GM12878 (cell line): ENCODE measurements around the gene CHRNA9. TPM values are rescaled to one million over a fixed set of nuclear protein-coding genes. Genes with fewer than 3 reads are reported as not detected.
"Not testable (repeated sequence)": the region's sequence is repeated elsewhere in the genome, so short reads cannot be mapped to it uniquely, and the experiment has no call there.

Experiments used
- ATAC-seq: fragments of 200-7000 bp; cut with Tn5 transposase; 3 replicates; pipeline ENCODE4 v1.9.1; 2020; ENCODE audit warnings: mild to moderate bottlenecking, moderate library complexity
- BruUV-seq: library from RNA; stranded (reverse); fragments of 400-500 nt; replicated peaks from 2 replicates; lab custom pipeline; 2021; lab: Mats Ljungman, UMichigan
- CTCF ChIA-PET: fragments of 300-600 bp; sonication (Branson Sonifier 250); formaldehyde crosslinking; extraction: SDS; loops from one replicate; lab custom pipeline; 2021; ENCODE audit warnings: inconsistent platforms; lab: Yijun Ruan, JAX
- POLR2A ChIA-PET: fragments of 350-600 bp; formaldehyde crosslinking; extraction: SDS; loops from one replicate; lab custom pipeline; 2021; ENCODE audit warnings: inconsistent platforms; lab: Charles Lee
- RAD21 ChIA-PET: fragments of 300-600 bp; sonication (Branson Sonifier 250); formaldehyde crosslinking; loops from one replicate; lab custom pipeline; 2023; ENCODE audit warnings: antibody characterized with exemption; ENCODE audit not compliant: unreplicated experiment; lab: Charles Lee
- SMC1A ChIA-PET: fragments of 300-600 bp; sonication (Branson Sonifier 250); formaldehyde crosslinking; loops from one replicate; lab custom pipeline; 2023; ENCODE audit not compliant: unreplicated experiment, uncharacterized antibody; lab: Charles Lee
- DNase-seq: peaks from one replicate; pipeline ENCODE4 v3.0.0-alpha.2; 2011; ENCODE audit warnings: low read depth, low spot score
- FAIRE-seq: peaks from 3 replicates; lab custom pipeline; 2011; peaks lifted over from hg19 to GRCh38; lab: Jason Lieb, UNC
- H2AFZ ChIP-seq: 2 replicates; pipeline ENCODE4 v1.6.0; 2011; ENCODE audit warnings: low read depth, low read length, control low read depth; ENCODE audit not compliant: control insufficient read depth
- H3K27ac ChIP-seq: 2 replicates; pipeline ENCODE4 v1.5.1; 2011; ENCODE audit warnings: control low read depth; ENCODE audit not compliant: control insufficient read depth, insufficient read depth
- H3K27me3 ChIP-seq, 2 experiments: replicated peaks in 1 of 2; 2 replicates each; pipeline versions ENCODE4 v1.6.0 to v1.6.1; 2011; ENCODE audit warnings: low read length in 1 of 2; ENCODE audit not compliant: control insufficient read depth in 2 of 2, insufficient read depth in 2 of 2
- H3K36me3 ChIP-seq, 2 experiments: 2 replicates each; pipeline ENCODE4 v1.5.1; 2011; ENCODE audit warnings: low read length in 1 of 2; ENCODE audit not compliant: control insufficient read depth in 2 of 2, insufficient read depth in 2 of 2
- H3K4me1 ChIP-seq: 2 replicates; pipeline ENCODE4 v1.6.1; 2011; ENCODE audit warnings: mild to moderate bottlenecking, low read length, moderate library complexity, mixed read lengths; ENCODE audit not compliant: control insufficient read depth, insufficient read depth
- H3K4me2 ChIP-seq: 2 replicates; pipeline ENCODE4 v1.6.0; 2011; ENCODE audit warnings: control low read depth; ENCODE audit not compliant: control insufficient read depth, insufficient read depth
- H3K4me3 ChIP-seq: fragments of 200-600 bp; sonication (generic); 2 replicates; pipeline ENCODE4 v1.5.1; 2016
- H3K79me2 ChIP-seq: 2 replicates; pipeline ENCODE4 v1.6.0; 2011; ENCODE audit warnings: low read length; ENCODE audit not compliant: control insufficient read depth, insufficient read depth
- H3K9ac ChIP-seq: 2 replicates; pipeline ENCODE4 v1.8.0; 2011; ENCODE audit warnings: low read length, control low read depth, mixed read lengths; ENCODE audit not compliant: control insufficient read depth, insufficient read depth
- H3K9me3 ChIP-seq: replicated peaks from 3 replicates; pipeline ENCODE4 v1.5.1; 2011; ENCODE audit warnings: mild to moderate bottlenecking, low read length; ENCODE audit not compliant: control insufficient read depth, insufficient read depth
- H4K20me1 ChIP-seq: 2 replicates; pipeline ENCODE4 v1.6.0; 2011; ENCODE audit not compliant: control insufficient read depth, insufficient read depth
- BHLHE40 ChIP-seq, 2 experiments: fragments of 450-650 bp in 1 of 2; IDR thresholded peaks; 2 replicates each; pipeline ENCODE4 v1.6.1; 2011 to 2017; ENCODE audit warnings: low read depth in 2 of 2, borderline replicate concordance in 1 of 2, improper control_type of control experiment in 1 of 2, low read length in 1 of 2, mild to moderate bottlenecking in 1 of 2
- TCF7 ChIP-seq: IDR thresholded peaks from 2 replicates; pipeline ENCODE4 v1.6.1; 2014; ENCODE audit warnings: antibody characterized with exemption, borderline replicate concordance
- ZZZ3 ChIP-seq: IDR thresholded peaks from 2 replicates; pipeline ENCODE4 v1.6.1; 2011; ENCODE audit warnings: low read depth; ENCODE audit not compliant: control insufficient read depth, insufficient read length
- WGBS: methylation state at CpG from one replicate; pipeline ENCODE4 v1.1.6; 2016; ENCODE audit warnings: low lambda C conversion rate; ENCODE audit not compliant: insufficient replicate concordance, insufficient coverage; ENCODE audit errors: missing lambda C conversion rate; 5-methylcytosine and 5-hydroxymethylcytosine counted together
- in situ Hi-C: fragments of 300-500 bp; cut with MboI; formaldehyde crosslinking; loops from 9 replicates; pipeline ENCODE4 v1.14.3; 2018; ENCODE audit warnings: mixed read lengths
- intact Hi-C: fragments of 100-400 bp; cut with micrococcal nuclease; formaldehyde crosslinking; loops from one replicate; pipeline ENCODE4 v1.14.2; 2022; ENCODE audit not compliant: unreplicated experiment
- polyA plus RNA-seq, 11 experiments: library from polyadenylated mRNA; depleted of rRNA in 4 of 11; unstranded in 6 of 11; stranded (reverse) in 5 of 11; fragments of >200 nt; fragmentation: Nextera tagmentation in 4 of 11; fragmentation: Illumina TruSeq in 1 of 11; extraction: Ambion mirVana in 4 of 11; extraction: Trizol in 1 of 11; gene quantifications; 1 replicate in 1 of 11; 2 replicates in 10 of 11; pipeline versions ENCODE4 v1.2.1 to v1.2.3, GENCODE V29; 2011 to 2016; ENCODE audit warnings: inconsistent platforms in 2 of 11, missing spikeins in 2 of 11, low read depth in 1 of 11
- total RNA-seq, 4 experiments: library from RNA; depleted of rRNA in 3 of 4; stranded (reverse); fragments of >200 nt in 3 of 4; fragmentation: Illumina TruSeq in 1 of 4; extraction: Trizol in 1 of 4; gene quantifications; 2 replicates each; pipeline versions ENCODE4 v1.2.1 to v1.2.3, GENCODE V29; 2013 to 2021
- TF ChIP-seq, protein P1 (sequence below): fragments of 450-650 bp; IDR thresholded peaks from 2 replicates; pipeline ENCODE4 v1.6.1; 2017; ENCODE audit warnings: borderline replicate concordance

CHRNA9 gene
- total and polyA plus RNA-seq, 10 of the 15 experiments (the other 5 are each of a cell fraction or from before 2014, with no cell fraction given) = 0.05 to 0.09 (median 0.08) TPM; not detected in 7

DNA sequence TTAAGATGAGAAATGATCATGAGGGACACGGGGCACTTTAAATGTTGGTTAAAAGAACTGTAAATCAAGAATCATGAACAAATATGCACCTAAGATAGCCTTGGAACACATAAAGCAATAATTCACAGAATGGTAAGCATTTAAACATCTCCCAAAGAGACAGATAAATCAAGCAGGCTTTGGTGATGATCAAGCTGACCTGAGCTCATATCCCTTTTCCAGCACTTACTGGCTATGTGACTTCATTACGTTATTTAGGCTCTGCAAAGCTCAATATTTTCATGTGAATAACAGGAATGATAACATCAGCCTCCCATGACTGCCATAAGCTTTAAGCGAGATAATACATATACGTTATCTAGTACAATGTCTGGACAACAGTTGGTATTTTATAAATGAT, 54.9 kb downstream of the CHRNA9 start (continued):
- TF ChIP-seq, protein P1, sequence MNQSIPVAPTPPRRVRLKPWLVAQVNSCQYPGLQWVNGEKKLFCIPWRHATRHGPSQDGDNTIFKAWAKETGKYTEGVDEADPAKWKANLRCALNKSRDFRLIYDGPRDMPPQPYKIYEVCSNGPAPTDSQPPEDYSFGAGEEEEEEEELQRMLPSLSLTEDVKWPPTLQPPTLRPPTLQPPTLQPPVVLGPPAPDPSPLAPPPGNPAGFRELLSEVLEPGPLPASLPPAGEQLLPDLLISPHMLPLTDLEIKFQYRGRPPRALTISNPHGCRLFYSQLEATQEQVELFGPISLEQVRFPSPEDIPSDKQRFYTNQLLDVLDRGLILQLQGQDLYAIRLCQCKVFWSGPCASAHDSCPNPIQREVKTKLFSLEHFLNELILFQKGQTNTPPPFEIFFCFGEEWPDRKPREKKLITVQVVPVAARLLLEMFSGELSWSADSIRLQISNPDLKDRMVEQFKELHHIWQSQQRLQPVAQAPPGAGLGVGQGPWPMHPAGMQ = no peak
- TF ChIP-seq TCF7 (no peak), BHLHE40 (IDR thresholded peaks at IDR 0.05; ENCODE audit: borderline replicate concordance in 1 of 2, low read depth in 2 of 2, low read length in 1 of 2) (no peak)
- TF ChIP-seq, all 136 proteins: peak for 0

DNA sequence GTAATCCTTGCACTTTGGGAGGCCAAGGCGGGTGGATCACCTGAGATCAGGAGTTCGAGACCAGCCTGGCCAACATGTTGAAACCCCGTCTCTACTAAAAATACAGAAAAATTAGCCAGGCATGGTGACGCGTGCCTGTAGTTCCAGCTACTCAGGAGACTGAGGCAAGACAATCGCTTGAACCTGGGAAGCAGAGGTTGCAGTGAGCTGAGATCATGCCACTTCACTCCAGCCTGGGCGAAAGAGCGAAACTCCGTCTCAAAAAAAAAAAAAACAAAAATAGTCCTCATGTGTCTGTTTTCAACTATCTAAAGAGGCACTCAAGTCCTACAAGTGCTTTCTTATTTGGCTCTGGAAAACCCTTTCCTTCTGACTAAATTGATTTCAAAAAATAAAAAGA, 57.1 kb downstream of the CHRNA9 start:
- RAD21 ChIA-PET, FAIRE-seq, ATAC-seq, in situ Hi-C loops, H2AFZ ChIP-seq, H3K36me3 ChIP-seq, intact Hi-C loops, POLR2A ChIA-PET, SMC1A ChIA-PET, H3K4me1 ChIP-seq, BruUV-seq, H4K20me1 ChIP-seq, DNase-seq, H3K27me3 ChIP-seq, H3K4me3 ChIP-seq, H3K27ac ChIP-seq, H3K9me3 ChIP-seq, H3K9ac ChIP-seq, H3K4me2 ChIP-seq, H3K79me2 ChIP-seq: not testable (repeated sequence)
- CTCF ChIA-PET = interaction anchor here (0.6 to 1.4 kb wide), 2 partner anchors 14 to 47 kb away, joined by 3 to 4 read pairs; no protein-coding TSS in a partner anchor
- 78% methylated on average over 9 of the region's 9 CpGs for WGBS

DNA sequence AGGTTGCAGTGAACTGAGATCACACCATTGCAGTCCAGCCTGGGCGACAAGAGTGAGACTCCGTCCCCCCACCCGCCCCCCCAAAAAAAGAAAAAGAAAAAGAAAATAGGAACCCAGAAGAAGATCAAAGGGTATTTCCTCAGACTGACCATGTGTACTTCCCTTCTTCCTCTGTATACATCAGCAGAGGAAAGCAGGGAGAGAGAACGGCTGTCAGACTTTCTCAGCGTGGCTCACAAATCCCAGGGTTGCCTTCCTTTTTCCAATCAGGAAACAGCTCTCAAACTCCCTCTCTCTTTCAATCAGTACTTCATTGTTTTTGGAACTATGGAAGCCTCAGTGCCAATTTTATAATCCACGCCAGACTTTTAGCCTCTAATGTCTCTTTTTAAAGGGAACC, 59.1 kb downstream of the CHRNA9 start:
- H3K4me1 ChIP-seq = no peaks in the 10 kb centered on the region
- CTCF ChIA-PET = no interaction called here

More for the DNA sequence above, 59.1 kb downstream of the CHRNA9 start:
- H3K9me3 ChIP-seq = no peaks in the 10 kb centered on the region
- no TSS peak for BruUV-seq
- H2AFZ ChIP-seq = no peak overlapping the region
- H3K36me3 ChIP-seq = no peaks in the 10 kb centered on the region
- in situ Hi-C loops = no loop called here
- ChIA-PET RAD21 (no interaction called here), SMC1A (interaction anchor here (0.8 kb wide), 1 partner anchor 152 kb away, joined by 3 read pairs; no protein-coding TSS in a partner anchor), POLR2A (no interaction called here)
- no peak for DNase-seq
- no peak overlapping the region for H3K4me3 ChIP-seq
- TF ChIP-seq ZZZ3 = no peak
- FAIRE-seq = no peak
- no peaks in the 10 kb centered on the region for H3K27me3 ChIP-seq
- no peak overlapping the region for H3K9ac ChIP-seq
- no peaks in the 10 kb centered on the region for H4K20me1 ChIP-seq
- no peak overlapping the region for H3K4me2 ChIP-seq
- no peaks in the 10 kb centered on the region for H3K79me2 ChIP-seq
- intact Hi-C loops = no loop called here
- no peak for ATAC-seq
- 37% methylated on average over 6 of the region's 6 CpGs for WGBS
- H3K27ac ChIP-seq = no peak overlapping the region
